ENCODE data around the gene SLC22A14.

Gene SLC22A14

GRCh38 chr3:38274864-38275649 lies 7.0 kb upstream of the SLC22A14 start:
- TF ChIP-seq, protein P1, sequence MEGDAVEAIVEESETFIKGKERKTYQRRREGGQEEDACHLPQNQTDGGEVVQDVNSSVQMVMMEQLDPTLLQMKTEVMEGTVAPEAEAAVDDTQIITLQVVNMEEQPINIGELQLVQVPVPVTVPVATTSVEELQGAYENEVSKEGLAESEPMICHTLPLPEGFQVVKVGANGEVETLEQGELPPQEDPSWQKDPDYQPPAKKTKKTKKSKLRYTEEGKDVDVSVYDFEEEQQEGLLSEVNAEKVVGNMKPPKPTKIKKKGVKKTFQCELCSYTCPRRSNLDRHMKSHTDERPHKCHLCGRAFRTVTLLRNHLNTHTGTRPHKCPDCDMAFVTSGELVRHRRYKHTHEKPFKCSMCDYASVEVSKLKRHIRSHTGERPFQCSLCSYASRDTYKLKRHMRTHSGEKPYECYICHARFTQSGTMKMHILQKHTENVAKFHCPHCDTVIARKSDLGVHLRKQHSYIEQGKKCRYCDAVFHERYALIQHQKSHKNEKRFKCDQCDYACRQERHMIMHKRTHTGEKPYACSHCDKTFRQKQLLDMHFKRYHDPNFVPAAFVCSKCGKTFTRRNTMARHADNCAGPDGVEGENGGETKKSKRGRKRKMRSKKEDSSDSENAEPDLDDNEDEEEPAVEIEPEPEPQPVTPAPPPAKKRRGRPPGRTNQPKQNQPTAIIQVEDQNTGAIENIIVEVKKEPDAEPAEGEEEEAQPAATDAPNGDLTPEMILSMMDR (IDR thresholded peaks at IDR 0.05; ENCODE audit: insufficient read depth, low read length, poor library complexity, severe bottlenecking) = no peak
- no peaks in the 10 kb centered on the region for H3K27me3 ChIP-seq (replicated peaks; ENCODE audit: control insufficient read depth, insufficient read depth, low read length)
- H3K36me3 ChIP-seq (ENCODE audit: control insufficient read depth, insufficient read depth, low read length) = no peaks in the 10 kb centered on the region
- no peak for DNase-seq (ENCODE audit: extremely low read depth, insufficient read length)
- H3K4me3 ChIP-seq (replicated peaks; ENCODE audit: low read depth, low read length) = no peak overlapping the region

- H3K36me3 ChIP-seq (ENCODE audit: control insufficient read depth, insufficient read depth, low read length) = no peaks in the 10 kb centered on the region
- no peak overlapping the region for H3K4me3 ChIP-seq (replicated peaks; ENCODE audit: low read depth, low read length)
- H3K27me3 ChIP-seq (replicated peaks; ENCODE audit: control insufficient read depth, insufficient read depth, low read length) = no peaks in the 10 kb centered on the region
- TF ChIP-seq, protein P1 (IDR thresholded peaks at IDR 0.05; ENCODE audit: insufficient read depth, low read length, poor library complexity, severe bottlenecking) = no peak
- DNase-seq (ENCODE audit: extremely low read depth, insufficient read length) = no peak
Measured at GRCh38 chr3:38275658-38276057, 6.4 kb upstream of the SLC22A14 start.

GRCh38 chr3:38276081-38276916 lies 5.8 kb upstream of the SLC22A14 start:
- Histone ChIP-seq H3K27me3 (replicated peaks; ENCODE audit: control insufficient read depth, insufficient read depth, low read length) (no peaks in the 10 kb centered on the region), H3K36me3 (ENCODE audit: control insufficient read depth, insufficient read depth, low read length) (no peaks in the 10 kb centered on the region), H3K4me3 (replicated peaks; ENCODE audit: low read depth, low read length) (no peak overlapping the region)
- TF ChIP-seq, protein P1 (IDR thresholded peaks at IDR 0.05; ENCODE audit: insufficient read depth, low read length, poor library complexity, severe bottlenecking) = no peak
- DNase-seq (ENCODE audit: extremely low read depth, insufficient read length) = no peak

DNA sequence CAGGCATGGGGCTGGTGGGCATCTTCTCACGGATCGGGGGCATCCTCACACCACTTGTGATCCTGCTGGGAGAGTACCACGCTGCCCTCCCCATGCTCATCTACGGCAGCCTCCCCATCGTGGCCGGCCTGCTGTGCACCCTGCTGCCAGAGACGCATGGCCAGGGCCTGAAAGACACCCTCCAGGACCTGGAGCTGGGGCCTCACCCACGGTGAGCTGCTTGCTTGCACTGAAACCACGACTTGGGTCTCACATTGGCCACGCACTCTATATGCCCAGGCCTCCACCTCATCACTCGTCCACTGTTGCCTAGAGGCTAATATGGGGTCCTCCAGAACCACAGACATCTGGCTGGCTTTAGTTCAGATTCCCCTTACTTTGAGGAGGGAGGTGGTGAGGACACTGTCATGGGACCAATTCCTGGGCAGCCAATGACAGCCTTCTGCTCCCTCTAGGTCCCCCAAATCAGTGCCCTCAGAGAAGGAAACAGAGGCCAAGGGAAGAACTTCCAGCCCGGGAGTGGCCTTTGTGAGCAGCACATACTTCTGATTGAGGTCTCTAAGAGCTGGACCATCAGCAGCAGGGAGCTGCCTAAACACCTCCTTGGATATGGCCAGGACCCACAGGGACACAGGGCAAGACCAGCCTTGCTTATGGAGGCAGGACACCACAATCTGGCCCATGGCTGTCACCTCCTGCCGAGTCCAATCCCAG lies 5.0 kb upstream of the SLC22A14 start:
- TF ChIP-seq, protein P1 (IDR thresholded peaks at IDR 0.05; ENCODE audit: insufficient read depth, low read length, poor library complexity, severe bottlenecking) = no peak
- no peaks in the 10 kb centered on the region for H3K36me3 ChIP-seq (ENCODE audit: control insufficient read depth, insufficient read depth, low read length)
- no peaks in the 10 kb centered on the region for H3K27me3 ChIP-seq (replicated peaks; ENCODE audit: control insufficient read depth, insufficient read depth, low read length)
- no peak for DNase-seq (ENCODE audit: extremely low read depth, insufficient read length)
- no peak overlapping the region for H3K4me3 ChIP-seq (replicated peaks; ENCODE audit: low read depth, low read length)

GRCh38 chr3:38278841-38279240 lies 3.3 kb upstream of the SLC22A14 start:
- TF ChIP-seq, protein P1 (IDR thresholded peaks at IDR 0.05; ENCODE audit: insufficient read depth, low read length, poor library complexity, severe bottlenecking) = no peak
- Histone ChIP-seq H3K36me3 (ENCODE audit: control insufficient read depth, insufficient read depth, low read length) (no peaks in the 10 kb centered on the region), H3K27me3 (replicated peaks; ENCODE audit: control insufficient read depth, insufficient read depth, low read length) (no peaks in the 10 kb centered on the region), H3K4me3 (replicated peaks; ENCODE audit: low read depth, low read length) (no peak overlapping the region)
- DNase-seq (ENCODE audit: extremely low read depth, insufficient read length) = no peak
